ENCODE results near the gene ST3GAL2.
"Not testable (repeated sequence)": the region's sequence is repeated elsewhere in the genome, so short reads cannot be mapped to it uniquely, and the experiment has no call there.

The ST3GAL2 gene

GRCh38 chr16:70359552-70359951 is 79.3 kb downstream of the ST3GAL2 start:
- in situ Hi-C loops (cut with MboI; ENCODE audit: low sequenced_read_pairs) = no loop called here

GRCh38 chr16:70349783-70350182 is 89.1 kb downstream of the ST3GAL2 start:
- in situ Hi-C loops (cut with MboI; ENCODE audit: low sequenced_read_pairs) = no loop called here

DNA sequence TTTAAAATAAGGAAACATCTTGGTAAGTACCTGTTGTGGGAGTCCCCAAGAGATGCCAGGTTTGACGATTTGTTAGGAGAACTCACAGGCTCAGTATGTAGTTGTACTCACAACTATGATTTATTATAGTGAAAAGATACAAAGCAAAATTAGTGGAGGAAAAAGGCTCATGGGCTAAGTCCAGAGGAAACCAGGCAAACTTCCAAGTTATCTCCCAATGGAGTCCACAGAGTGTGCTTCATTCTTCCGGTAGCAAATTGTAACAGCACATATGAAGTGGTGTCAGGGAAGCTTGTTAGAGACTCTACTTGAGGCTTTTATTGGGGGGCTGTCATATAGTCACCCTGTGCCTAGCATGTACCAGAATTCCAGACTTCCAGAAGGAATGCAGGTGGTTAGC is 89.9 kb downstream of the ST3GAL2 start:
- in situ Hi-C loops (cut with MboI; ENCODE audit: low sequenced_read_pairs) = no loop called here

DNA sequence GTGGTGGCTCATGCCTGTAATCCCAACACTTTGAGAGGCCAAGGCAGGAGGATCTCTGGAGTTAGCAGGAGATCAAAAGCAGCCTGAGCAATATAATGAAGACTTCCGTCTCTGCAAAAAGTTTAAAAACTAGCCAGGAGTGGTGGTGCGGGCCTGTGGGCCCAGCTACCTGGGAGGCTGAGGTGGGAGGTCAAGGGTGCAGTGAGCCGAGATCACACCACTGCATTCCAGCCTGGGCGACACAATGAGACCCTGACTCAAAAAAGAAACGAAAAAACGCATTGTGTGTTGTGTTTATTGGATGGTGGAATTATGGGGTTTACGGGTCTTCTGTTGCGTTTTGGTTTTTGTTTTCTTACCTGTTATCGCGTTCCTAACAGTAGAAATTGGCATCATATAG is 93.1 kb downstream of the ST3GAL2 start:
- in situ Hi-C loops (cut with MboI; ENCODE audit: low sequenced_read_pairs) = no loop called here

DNA sequence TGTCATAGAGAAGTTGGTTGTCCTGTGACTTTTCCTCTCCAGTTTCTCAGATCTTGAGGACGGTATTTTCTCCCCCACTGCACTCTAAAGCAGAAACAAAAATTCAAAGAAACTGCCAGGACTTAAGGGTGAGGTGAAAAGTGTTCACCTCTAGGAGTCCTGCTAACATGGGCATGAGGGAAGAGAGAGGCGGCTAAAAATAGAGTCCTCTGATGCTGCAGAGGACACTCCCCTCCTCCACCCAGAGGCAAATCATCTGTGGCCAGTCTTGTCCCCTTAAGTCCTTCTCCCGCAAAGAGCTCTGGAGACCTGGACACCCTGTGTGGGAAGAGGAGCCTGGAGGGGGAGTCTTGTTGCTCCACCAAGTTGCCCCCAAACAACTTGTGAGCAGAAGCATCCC is 96.9 kb downstream of the ST3GAL2 start:
- in situ Hi-C loops (cut with MboI; ENCODE audit: low sequenced_read_pairs) = no loop called here

DNA sequence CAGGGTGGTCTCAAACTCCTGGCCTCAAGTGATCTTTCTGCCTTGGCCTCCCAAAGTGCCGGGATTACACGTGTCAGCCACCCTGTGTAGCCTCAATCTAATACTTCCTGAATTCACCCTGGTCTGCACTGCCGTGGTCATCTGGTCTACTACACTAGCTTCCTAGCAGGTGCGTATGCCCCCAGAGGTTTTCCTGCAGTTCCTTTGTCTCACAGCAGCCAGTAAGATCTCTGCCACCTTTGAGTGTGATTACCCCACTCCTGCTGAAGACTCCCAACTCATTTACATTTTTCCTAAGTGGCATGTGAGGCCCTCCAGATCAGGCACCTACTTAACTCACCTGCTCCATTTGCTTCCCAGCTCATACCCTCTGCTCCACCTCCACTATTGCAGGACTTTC is 97.3 kb downstream of the ST3GAL2 start:
- in situ Hi-C loops (cut with MboI; ENCODE audit: low sequenced_read_pairs) = no loop called here

DNA sequence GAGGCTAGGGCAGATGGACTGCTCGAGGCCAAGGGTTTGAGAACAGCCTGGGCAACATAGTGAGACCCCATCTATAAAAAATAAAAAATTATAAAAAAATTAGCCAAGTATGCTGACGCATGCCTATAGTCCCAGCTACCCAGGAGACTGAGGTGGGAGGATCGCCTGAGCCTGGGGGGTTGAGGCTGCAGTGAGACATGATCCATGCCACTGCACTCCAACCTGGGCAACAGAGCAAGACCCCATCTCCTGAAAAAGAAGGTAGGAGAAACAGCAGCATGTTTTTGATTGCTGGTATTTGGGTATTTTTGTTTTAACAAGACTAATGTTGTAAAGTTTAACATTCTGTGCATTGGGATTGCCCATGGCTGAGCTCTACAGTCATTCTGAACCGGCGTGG is 101.1 kb downstream of the ST3GAL2 start:
- in situ Hi-C loops (cut with MboI; ENCODE audit: low sequenced_read_pairs) = no loop called here

DNA sequence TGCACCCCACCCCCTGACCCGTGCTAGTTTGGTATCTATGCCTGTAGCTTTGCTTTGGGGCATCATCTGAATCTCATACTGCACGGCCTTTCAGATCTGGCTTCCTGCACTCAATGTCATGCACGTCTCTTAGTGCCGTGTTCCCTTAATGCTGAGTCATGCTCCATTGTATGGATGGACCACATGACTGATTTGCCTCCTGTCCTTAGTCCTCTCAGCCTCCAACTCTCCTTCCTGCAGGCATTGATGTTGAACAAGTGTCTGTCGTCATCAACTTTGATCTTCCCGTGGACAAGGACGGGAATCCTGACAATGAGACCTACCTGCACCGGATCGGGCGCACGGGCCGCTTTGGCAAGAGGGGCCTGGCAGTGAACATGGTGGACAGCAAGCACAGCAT is 106.2 kb downstream of the ST3GAL2 start:
- in situ Hi-C loops (cut with MboI; ENCODE audit: low sequenced_read_pairs) = not testable (repeated sequence)

GRCh38 chr16:70331588-70332358 is 107.1 kb downstream of the ST3GAL2 start:
- in situ Hi-C loops (cut with MboI; ENCODE audit: low sequenced_read_pairs) = no loop called here

DNA sequence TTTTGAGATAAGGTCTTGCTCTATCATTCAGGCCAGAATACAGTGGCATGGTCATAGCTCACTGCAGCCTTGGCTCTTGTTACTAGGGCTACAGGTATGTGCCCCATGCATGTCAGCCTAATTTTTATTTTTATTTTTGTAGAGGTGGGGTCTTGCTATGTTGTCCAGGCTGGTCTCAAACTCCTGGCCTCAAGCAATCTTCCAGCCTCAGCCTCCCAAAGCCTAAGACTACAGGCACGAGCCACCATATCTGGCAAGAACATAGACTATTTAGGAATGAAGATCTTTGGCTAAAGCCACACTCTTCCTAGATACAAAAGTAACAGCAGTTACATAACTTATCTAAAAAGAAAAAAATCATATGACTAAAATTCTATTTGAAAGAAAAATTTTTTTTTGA is 107.8 kb downstream of the ST3GAL2 start:
- in situ Hi-C loops (cut with MboI; ENCODE audit: low sequenced_read_pairs) = no loop called here
